HG03520 (cell line): ENCODE data around the gene UBASH3A.

Experiments
- ATAC-seq: cut with Tn5 transposase; IDR thresholded peaks from one replicate; pipeline ENCODE4 v1.9.1; 2021; ENCODE audit warnings: mild to moderate bottlenecking, moderate library complexity; ENCODE audit not compliant: unreplicated experiment

UBASH3A gene

GRCh38 chr21:42388740-42389448, 14.8 kb upstream of the UBASH3A start:
- no peak for ATAC-seq

DNA sequence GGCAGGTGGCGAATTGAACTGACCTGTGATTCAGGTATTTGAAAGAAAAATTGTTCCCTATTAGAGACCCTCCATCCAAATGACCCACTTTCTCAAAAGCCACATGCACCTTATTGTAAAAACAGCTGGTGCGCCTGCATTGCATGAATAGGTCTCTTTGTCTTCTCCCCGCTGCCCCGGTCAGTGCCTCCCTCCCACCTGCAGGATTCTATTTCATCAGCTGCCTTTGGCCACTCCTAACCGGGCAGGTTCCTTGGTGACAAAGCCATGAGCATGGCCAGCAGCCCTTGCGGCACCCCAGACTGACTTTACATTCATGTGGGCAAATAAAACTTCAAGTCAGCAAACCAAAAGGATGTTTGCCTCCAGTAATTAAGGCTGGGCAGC, 14.3 kb upstream of the UBASH3A start:
- no peak for ATAC-seq

DNA sequence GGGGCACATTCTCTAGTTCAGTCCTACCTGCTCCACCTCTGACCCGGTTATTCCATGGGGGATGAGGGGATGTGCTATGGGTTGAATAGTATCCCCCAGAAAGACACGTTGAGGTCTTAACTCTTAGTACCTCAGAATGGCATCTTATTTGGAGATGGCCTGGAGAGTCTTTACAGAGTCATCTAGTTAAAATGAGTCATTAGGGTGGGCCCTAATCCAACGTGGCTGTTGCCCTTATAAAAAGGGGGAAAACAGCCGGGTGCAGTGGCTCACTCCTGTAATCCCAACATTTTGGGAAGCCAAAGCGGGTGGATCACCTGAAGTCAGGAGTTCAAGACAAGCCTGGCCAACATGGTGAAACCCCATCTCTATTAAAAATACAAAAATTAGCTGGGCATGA, 13.5 kb upstream of the UBASH3A start:
- no peak for ATAC-seq

DNA sequence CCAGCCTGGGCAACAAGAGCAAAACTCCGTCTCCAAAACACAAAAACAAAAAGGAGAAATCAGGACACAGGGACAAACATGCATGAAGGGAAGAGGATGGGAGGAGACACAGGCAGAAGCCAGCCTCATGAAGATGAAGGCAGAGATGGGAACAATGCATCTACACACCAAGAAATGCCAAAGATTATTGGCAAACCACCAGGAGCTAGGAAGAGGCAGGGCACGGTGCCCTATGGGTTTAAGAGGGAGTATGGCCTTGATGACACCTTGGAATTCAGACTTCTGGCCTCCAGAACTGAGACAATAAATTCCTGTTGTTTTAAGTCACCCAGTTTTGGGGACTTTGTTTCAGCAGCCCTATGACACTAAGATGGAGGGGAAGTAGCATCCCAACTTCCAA, 13.0 kb upstream of the UBASH3A start:
- no peak for ATAC-seq

DNA sequence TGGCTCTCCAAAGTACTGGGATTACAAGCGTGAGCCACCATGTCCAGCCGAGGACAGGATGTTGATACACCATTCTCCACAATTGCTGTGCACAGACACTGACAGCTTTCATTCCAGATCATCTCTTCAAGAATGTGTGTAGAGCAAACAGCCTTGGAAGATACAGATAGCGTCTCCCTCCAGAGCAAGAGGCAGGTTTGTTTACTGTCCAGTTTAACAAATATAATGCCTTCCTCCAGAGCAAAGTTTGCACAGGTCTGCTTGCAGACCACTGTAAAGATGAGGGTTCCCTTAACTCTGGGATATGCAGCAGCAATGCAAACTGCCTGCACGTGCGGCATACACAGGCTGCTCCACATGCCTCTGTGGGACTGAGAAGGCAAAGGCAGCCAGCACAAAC, 12.4 kb upstream of the UBASH3A start:
- no peak for ATAC-seq

DNA sequence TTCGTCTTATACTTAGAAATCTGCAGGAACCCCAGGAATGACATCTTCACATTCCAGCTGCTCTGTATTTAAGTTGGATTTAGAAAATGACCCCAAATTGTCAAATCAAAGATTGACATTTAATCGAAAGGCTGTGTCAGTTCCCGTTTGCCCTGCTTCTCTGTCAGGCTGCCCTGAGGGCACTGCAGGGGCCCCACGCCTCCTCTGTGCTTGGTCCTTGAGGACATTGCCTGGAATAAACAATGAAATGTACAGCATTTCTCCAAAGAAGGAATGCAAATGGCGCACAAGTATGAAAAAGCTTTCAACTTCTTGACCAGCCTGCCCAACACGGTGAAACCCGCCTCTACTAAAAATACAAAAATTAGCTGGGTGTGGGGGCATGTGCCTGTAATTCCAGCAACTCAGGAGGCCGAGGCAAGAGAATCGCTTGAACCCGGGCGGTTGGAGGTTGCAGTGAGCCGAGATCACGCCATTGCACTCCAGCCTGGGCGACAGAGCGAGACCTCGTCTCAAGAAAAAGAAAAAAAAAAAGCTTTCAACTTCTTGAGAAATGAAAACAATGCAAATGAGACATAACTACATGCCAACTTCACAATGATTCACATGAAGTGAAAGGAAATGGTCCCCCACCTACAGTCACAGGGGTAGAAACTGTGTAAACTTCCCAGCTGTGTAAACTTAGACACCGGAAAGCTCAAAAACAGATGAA, 10.8 kb upstream of the UBASH3A start:
- ATAC-seq: peak; percentile 53

- no peak for ATAC-seq
These were observed 10.2 kb upstream of the UBASH3A start for GRCh38 chr21:42393443-42393950.

DNA sequence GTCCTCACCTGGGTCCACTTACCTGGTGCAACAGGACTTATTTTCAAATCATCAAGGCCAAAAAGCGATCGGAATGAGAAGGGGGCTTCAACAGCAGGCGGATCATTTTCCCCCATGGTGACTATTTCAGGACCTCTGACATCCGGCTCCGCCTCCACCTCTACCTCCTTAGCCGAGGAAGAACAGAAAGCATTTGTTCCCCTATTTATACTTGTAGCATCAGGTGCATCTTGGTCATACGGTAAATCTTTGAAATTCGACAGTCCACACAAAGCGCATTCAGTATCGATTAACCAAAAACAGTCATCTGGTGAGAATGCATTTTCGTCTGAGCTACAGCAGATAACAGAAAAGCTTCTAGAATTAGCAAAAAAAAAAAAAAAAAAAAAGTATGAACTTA, 8.4 kb upstream of the UBASH3A start:
- ATAC-seq: no peak

- ATAC-seq: no peak
These were observed 7.6 kb upstream of the UBASH3A start, which contains the start of gene TMPRSS3 for GRCh38 chr21:42395905-42396651. Gene TMPRSS3, minus strand, starts transcription at chr21:42396052. Its CDS starts 635 bp downstream, at chr21:42395417.

- ATAC-seq: no peak
These were observed 6.6 kb upstream of the UBASH3A start for GRCh38 chr21:42396799-42397745.

- no peak for ATAC-seq
These were observed 5.8 kb upstream of the UBASH3A start for GRCh38 chr21:42397746-42398394.

GRCh38 chr21:42398436-42399028, 5.2 kb upstream of the UBASH3A start:
- ATAC-seq: no peak

- ATAC-seq: no peak
These were observed 3.2 kb upstream of the UBASH3A start for GRCh38 chr21:42400525-42400924.

DNA sequence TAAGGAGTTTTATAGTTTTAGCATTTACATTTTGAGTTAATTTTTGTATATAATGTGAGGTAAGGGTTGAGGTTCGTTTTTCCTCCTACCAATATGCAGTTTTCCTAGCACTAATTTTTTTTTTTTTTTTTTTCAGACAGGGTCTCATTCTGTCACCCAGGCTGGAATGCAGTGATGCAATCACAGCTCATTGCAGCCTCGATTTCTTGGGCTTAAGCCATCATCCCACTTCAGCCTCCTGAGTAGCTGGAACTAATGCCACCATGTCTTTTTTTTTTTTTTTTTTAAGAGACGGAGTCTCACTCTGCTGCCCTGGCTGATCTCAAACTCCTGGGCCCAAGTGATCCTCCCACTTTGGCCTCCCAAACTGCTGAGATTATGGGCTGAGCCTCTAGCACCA, 2.5 kb upstream of the UBASH3A start:
- no peak for ATAC-seq

DNA sequence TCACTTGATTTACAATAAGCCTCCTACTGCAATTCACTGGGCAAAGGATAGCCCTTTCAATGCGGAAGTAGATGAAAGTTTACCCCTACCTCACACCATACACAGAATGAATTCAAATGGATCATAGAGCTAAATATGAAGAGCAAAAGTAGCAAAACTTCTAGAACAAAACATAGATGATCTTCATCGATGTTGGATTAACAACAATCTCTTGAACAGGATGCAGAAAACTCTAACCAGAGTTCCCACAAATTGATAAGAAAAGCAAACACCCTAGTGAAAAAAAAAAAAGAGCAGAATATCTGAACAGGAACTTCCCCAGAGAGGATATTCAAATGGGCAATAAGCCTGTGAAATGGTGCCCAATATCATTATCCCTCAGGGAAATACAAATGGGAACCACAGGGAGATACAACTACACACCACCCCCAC, 1.9 kb upstream of the UBASH3A start:
- ATAC-seq: no peak

GRCh38 chr21:42404539-42404938, 837 bp downstream of the UBASH3A start:
- no peak for ATAC-seq

GRCh38 chr21:42405064-42406013, 1.6 kb downstream of the UBASH3A start:
- no peak for ATAC-seq

- ATAC-seq: no peak
These were observed 2.5 kb downstream of the UBASH3A start for GRCh38 chr21:42406201-42406621.
